ENCODE results near the gene MT1X. TPM values are rescaled to one million over a fixed set of nuclear protein-coding genes. Genes with fewer than 3 reads are reported as not detected.

The MT1X gene
- total and polyA plus RNA-seq, 2 experiments from 2014 or later = 293 to 942 TPM

DNA sequence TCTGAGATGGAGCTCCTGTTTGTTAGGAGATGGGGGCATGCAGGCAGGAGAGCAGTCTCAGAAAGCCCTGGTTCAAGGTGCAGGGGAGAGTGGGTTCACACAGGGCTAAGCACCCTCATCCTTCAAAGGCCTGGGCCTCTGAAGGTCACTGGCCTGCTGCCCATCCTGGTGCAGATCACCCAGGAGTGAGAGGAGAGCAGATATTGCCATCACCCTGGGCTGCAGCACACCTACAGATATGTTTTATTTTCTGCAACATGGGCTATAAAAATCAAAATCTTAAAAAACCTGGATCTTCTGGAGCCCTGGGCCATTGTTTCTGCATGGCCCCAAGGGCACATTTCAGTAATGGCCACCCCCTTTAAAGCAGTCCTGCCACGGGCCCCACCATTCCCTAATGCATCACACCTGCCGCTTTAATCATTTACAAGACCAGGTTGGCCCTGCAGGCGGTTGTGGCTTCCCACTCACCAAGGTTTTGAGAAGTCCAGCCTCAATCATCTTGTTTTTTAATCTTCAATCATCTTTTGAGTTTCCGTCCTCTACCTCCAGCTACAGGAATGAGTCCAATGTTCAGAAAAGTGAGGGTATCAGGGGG lies 27.3 kb downstream of the MT1X start:
- no peak overlapping the region for H3K4me3 ChIP-seq
- Mint-ChIP-seq H3K27ac (no peak overlapping the region), H3K4me1 (peaks cover 11% of the 10 kb centered on the region), H3K27me3 (ENCODE audit: insufficient read depth, low read depth, poor library complexity) (peaks cover 13% of the 10 kb centered on the region), H3K4me3 (no peak overlapping the region), H3K9me3 (no peaks in the 10 kb centered on the region), H3K36me3 (ENCODE audit: low read depth) (no peaks in the 10 kb centered on the region)
- H3K9me2 ChIP-seq (ENCODE audit: insufficient read depth) = no peaks in the 10 kb centered on the region
- no peak overlapping the region for H3K27ac ChIP-seq (ENCODE audit: low read depth)
- DNase-seq (ENCODE audit: low spot score) (no peak), ATAC-seq (no peak)
- no peaks in the 10 kb centered on the region for H4K20me1 ChIP-seq (replicated peaks; ENCODE audit: insufficient read depth)
- H3K4me2 ChIP-seq = no peak overlapping the region
- no peaks in the 10 kb centered on the region for H3F3A ChIP-seq (replicated peaks; ENCODE audit: low read depth)
- H3K79me2 ChIP-seq (replicated peaks; ENCODE audit: insufficient read depth) = no peaks in the 10 kb centered on the region
- peaks cover 5% of the 10 kb centered on the region for H3K4me1 ChIP-seq (ENCODE audit: insufficient read depth)
- no peaks in the 10 kb centered on the region for H3K36me3 ChIP-seq (ENCODE audit: insufficient read depth)
- TF ChIP-seq POLR2AphosphoS5 (IDR thresholded peaks at IDR 0.05; ENCODE audit: low read depth) = no peak
- no peak for TF ChIP-seq EZH2 (IDR thresholded peaks at IDR 0.05; ENCODE audit: low read depth, unreplicated experiment)
- TF ChIP-seq, protein P1, sequence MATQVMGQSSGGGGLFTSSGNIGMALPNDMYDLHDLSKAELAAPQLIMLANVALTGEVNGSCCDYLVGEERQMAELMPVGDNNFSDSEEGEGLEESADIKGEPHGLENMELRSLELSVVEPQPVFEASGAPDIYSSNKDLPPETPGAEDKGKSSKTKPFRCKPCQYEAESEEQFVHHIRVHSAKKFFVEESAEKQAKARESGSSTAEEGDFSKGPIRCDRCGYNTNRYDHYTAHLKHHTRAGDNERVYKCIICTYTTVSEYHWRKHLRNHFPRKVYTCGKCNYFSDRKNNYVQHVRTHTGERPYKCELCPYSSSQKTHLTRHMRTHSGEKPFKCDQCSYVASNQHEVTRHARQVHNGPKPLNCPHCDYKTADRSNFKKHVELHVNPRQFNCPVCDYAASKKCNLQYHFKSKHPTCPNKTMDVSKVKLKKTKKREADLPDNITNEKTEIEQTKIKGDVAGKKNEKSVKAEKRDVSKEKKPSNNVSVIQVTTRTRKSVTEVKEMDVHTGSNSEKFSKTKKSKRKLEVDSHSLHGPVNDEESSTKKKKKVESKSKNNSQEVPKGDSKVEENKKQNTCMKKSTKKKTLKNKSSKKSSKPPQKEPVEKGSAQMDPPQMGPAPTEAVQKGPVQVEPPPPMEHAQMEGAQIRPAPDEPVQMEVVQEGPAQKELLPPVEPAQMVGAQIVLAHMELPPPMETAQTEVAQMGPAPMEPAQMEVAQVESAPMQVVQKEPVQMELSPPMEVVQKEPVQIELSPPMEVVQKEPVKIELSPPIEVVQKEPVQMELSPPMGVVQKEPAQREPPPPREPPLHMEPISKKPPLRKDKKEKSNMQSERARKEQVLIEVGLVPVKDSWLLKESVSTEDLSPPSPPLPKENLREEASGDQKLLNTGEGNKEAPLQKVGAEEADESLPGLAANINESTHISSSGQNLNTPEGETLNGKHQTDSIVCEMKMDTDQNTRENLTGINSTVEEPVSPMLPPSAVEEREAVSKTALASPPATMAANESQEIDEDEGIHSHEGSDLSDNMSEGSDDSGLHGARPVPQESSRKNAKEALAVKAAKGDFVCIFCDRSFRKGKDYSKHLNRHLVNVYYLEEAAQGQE (IDR thresholded peaks at IDR 0.05; ENCODE audit: unreplicated experiment) = no peak
- no peak for TF ChIP-seq NANOG (IDR thresholded peaks at IDR 0.05; ENCODE audit: borderline replicate concordance)
- no peak for TF ChIP-seq ZNF114 (CRISPR knock-in tag; IDR thresholded peaks at IDR 0.05)
- no peak for TF ChIP-seq STAT1 (IDR thresholded peaks at IDR 0.05; ENCODE audit: unreplicated experiment)
- TF ChIP-seq CREB1 (CRISPR knock-in tag; IDR thresholded peaks at IDR 0.05; ENCODE audit: low read depth) = no peak
- TF ChIP-seq, protein P2, sequence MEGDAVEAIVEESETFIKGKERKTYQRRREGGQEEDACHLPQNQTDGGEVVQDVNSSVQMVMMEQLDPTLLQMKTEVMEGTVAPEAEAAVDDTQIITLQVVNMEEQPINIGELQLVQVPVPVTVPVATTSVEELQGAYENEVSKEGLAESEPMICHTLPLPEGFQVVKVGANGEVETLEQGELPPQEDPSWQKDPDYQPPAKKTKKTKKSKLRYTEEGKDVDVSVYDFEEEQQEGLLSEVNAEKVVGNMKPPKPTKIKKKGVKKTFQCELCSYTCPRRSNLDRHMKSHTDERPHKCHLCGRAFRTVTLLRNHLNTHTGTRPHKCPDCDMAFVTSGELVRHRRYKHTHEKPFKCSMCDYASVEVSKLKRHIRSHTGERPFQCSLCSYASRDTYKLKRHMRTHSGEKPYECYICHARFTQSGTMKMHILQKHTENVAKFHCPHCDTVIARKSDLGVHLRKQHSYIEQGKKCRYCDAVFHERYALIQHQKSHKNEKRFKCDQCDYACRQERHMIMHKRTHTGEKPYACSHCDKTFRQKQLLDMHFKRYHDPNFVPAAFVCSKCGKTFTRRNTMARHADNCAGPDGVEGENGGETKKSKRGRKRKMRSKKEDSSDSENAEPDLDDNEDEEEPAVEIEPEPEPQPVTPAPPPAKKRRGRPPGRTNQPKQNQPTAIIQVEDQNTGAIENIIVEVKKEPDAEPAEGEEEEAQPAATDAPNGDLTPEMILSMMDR (conservative IDR thresholded peaks at IDR 0.05; ENCODE audit: low read depth in 2 of 2) = no peak
- TF ChIP-seq, protein P3, sequence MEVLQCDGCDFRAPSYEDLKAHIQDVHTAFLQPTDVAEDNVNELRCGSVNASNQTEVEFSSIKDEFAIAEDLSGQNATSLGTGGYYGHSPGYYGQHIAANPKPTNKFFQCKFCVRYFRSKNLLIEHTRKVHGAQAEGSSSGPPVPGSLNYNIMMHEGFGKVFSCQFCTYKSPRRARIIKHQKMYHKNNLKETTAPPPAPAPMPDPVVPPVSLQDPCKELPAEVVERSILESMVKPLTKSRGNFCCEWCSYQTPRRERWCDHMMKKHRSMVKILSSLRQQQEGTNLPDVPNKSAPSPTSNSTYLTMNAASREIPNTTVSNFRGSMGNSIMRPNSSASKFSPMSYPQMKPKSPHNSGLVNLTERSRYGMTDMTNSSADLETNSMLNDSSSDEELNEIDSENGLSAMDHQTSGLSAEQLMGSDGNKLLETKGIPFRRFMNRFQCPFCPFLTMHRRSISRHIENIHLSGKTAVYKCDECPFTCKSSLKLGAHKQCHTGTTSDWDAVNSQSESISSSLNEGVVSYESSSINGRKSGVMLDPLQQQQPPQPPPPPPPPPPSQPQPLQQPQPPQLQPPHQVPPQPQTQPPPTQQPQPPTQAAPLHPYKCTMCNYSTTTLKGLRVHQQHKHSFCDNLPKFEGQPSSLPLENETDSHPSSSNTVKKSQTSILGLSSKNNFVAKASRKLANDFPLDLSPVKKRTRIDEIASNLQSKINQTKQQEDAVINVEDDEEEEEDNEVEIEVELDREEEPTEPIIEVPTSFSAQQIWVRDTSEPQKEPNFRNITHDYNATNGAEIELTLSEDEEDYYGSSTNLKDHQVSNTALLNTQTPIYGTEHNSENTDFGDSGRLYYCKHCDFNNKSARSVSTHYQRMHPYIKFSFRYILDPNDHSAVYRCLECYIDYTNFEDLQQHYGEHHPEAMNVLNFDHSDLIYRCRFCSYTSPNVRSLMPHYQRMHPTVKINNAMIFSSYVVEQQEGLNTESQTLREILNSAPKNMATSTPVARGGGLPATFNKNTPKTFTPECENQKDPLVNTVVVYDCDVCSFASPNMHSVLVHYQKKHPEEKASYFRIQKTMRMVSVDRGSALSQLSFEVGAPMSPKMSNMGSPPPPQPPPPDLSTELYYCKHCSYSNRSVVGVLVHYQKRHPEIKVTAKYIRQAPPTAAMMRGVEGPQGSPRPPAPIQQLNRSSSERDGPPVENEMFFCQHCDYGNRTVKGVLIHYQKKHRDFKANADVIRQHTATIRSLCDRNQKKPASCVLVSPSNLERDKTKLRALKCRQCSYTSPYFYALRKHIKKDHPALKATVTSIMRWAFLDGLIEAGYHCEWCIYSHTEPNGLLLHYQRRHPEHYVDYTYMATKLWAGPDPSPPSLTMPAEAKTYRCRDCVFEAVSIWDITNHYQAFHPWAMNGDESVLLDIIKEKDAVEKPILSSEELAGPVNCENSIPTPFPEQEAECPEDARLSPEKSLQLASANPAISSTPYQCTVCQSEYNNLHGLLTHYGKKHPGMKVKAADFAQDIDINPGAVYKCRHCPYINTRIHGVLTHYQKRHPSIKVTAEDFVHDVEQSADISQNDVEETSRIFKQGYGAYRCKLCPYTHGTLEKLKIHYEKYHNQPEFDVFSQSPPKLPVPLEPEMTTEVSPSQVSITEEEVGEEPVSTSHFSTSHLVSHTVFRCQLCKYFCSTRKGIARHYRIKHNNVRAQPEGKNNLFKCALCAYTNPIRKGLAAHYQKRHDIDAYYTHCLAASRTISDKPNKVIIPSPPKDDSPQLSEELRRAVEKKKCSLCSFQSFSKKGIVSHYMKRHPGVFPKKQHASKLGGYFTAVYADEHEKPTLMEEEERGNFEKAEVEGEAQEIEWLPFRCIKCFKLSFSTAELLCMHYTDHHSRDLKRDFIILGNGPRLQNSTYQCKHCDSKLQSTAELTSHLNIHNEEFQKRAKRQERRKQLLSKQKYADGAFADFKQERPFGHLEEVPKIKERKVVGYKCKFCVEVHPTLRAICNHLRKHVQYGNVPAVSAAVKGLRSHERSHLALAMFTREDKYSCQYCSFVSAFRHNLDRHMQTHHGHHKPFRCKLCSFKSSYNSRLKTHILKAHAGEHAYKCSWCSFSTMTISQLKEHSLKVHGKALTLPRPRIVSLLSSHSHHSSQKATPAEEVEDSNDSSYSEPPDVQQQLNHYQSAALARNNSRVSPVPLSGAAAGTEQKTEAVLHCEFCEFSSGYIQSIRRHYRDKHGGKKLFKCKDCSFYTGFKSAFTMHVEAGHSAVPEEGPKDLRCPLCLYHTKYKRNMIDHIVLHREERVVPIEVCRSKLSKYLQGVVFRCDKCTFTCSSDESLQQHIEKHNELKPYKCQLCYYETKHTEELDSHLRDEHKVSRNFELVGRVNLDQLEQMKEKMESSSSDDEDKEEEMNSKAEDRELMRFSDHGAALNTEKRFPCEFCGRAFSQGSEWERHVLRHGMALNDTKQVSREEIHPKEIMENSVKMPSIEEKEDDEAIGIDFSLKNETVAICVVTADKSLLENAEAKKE (CRISPR knock-in tag; IDR thresholded peaks at IDR 0.05) = no peak
- no peak for TF ChIP-seq ZNF331 (CRISPR knock-in tag; IDR thresholded peaks at IDR 0.05; ENCODE audit: low read depth)
- no peak for TF ChIP-seq JUNB (IDR thresholded peaks at IDR 0.05; ENCODE audit: unreplicated experiment)
- TF ChIP-seq, protein P4, sequence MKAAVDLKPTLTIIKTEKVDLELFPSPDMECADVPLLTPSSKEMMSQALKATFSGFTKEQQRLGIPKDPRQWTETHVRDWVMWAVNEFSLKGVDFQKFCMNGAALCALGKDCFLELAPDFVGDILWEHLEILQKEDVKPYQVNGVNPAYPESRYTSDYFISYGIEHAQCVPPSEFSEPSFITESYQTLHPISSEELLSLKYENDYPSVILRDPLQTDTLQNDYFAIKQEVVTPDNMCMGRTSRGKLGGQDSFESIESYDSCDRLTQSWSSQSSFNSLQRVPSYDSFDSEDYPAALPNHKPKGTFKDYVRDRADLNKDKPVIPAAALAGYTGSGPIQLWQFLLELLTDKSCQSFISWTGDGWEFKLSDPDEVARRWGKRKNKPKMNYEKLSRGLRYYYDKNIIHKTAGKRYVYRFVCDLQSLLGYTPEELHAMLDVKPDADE (IDR thresholded peaks at IDR 0.05) = no peak
- no peak for TF ChIP-seq EZH2phosphoT487 (IDR thresholded peaks at IDR 0.05; ENCODE audit: unreplicated experiment)
- H2AFZ ChIP-seq = peak overlapping the region; percentile 74; the same call in 1 of the 2 replicates
- H3K27me3 ChIP-seq (ENCODE audit: insufficient read depth) = no peaks in the 10 kb centered on the region
